MM.1S (cell line): Measurements from ENCODE around the gene NELL1.

ENCODE experiments used
- EZH2 ChIP-seq: fragments of 300-600 bp; sonication (generic); optimal IDR thresholded peaks from 2 replicates; pipeline ENCODE3; 2017; ENCODE audit warnings: low read depth, mild to moderate bottlenecking, antibody characterized with exemption, low read length, mixed read lengths
- TF ChIP-seq, protein P1 (sequence below): fragments of 300-600 bp; sonication (generic); IDR thresholded peaks from 2 replicates; pipeline ENCODE4 v1.5.1; 2016; ENCODE audit warnings: antibody characterized with exemption, low read length, mixed read lengths

DNA sequence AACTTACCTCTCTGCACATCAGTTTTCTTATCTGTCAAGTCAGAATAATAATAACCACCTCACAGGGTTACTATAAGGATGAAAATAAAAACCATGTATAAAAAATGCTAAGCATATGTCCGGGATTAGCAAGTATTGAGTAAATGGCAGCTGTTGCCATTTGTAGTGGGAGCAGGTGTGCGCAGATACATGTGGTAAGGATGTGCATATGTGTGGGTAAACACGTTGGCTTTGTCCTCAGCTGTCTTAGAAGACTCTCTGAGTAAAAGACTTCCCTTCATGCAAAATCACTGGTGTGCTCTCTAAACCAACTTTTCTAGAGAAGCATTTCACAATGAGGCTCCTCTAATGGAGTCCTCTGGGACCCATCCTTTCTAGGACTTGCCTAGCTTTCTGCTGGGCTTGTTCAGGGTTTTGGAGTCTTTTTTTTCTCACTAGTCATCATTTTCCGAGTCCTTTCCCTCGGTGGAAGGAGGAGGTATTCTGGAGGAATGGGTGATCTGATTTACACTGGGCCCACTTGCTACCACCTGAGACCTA, 62.4 kb downstream of the NELL1 start:
- TF ChIP-seq, protein P1, sequence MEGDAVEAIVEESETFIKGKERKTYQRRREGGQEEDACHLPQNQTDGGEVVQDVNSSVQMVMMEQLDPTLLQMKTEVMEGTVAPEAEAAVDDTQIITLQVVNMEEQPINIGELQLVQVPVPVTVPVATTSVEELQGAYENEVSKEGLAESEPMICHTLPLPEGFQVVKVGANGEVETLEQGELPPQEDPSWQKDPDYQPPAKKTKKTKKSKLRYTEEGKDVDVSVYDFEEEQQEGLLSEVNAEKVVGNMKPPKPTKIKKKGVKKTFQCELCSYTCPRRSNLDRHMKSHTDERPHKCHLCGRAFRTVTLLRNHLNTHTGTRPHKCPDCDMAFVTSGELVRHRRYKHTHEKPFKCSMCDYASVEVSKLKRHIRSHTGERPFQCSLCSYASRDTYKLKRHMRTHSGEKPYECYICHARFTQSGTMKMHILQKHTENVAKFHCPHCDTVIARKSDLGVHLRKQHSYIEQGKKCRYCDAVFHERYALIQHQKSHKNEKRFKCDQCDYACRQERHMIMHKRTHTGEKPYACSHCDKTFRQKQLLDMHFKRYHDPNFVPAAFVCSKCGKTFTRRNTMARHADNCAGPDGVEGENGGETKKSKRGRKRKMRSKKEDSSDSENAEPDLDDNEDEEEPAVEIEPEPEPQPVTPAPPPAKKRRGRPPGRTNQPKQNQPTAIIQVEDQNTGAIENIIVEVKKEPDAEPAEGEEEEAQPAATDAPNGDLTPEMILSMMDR = no peak
- no peak for TF ChIP-seq EZH2
